ENCODE results near the gene OPCML.

DNA sequence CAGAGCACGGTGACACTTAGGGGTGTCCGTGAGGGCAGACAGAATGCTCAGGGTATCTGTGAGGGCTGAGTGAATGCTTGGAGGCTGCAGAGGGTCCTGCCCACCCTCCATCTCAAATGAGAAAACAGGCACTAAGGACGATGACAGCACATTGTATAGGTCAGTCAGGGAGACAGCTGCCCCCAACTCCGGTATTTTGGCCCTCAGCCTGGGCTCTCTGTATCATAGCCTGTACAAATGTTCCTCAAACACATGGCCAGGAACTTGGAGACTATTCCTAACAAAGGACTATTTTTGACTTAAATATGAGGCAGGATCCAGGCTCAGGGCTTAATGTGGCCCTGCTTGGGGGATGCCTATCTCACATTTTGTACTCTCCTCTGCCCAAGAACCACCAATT, 145.4 kb downstream of the OPCML start:
- TF ChIP-seq, protein P1, sequence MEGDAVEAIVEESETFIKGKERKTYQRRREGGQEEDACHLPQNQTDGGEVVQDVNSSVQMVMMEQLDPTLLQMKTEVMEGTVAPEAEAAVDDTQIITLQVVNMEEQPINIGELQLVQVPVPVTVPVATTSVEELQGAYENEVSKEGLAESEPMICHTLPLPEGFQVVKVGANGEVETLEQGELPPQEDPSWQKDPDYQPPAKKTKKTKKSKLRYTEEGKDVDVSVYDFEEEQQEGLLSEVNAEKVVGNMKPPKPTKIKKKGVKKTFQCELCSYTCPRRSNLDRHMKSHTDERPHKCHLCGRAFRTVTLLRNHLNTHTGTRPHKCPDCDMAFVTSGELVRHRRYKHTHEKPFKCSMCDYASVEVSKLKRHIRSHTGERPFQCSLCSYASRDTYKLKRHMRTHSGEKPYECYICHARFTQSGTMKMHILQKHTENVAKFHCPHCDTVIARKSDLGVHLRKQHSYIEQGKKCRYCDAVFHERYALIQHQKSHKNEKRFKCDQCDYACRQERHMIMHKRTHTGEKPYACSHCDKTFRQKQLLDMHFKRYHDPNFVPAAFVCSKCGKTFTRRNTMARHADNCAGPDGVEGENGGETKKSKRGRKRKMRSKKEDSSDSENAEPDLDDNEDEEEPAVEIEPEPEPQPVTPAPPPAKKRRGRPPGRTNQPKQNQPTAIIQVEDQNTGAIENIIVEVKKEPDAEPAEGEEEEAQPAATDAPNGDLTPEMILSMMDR (IDR thresholded peaks at IDR 0.05; ENCODE audit: low read length) = no peak
- TF ChIP-seq EZH2 (optimal IDR thresholded peaks at IDR 0.05; ENCODE audit: low read depth, low read length) = no peak
